Thyroid gland (tissue), 4 donors: ENCODE measurements around the gene KTI12.

ENCODE experiments used
- CTCF ChIP-seq, 6 experiments: fragments of 200-600 bp in 3 of 6; fragments of 450-650 bp in 3 of 6; sonication (generic) in 3 of 6; IDR thresholded peaks; one replicate each; pipeline ENCODE4 v1.5.1; 2016 to 2019; ENCODE audit warnings: antibody characterized with exemption in 6 of 6, mild to moderate bottlenecking in 2 of 6, inconsistent platforms in 1 of 6, moderate library complexity in 1 of 6
- POLR2A ChIP-seq, 2 donors: fragments of 450-650 bp; IDR thresholded peaks; one replicate each; pipeline ENCODE4 v1.6.1; 2017; ENCODE audit warnings: antibody characterized with exemption in 2 of 2, mild to moderate bottlenecking in 2 of 2, moderate library complexity in 1 of 2

GRCh38 chr1:51988254-51988653 is 45.4 kb downstream of the KTI12 start:
- no peak for TF ChIP-seq CTCF (IDR thresholded peaks at IDR 0.05)
- TF ChIP-seq POLR2A (IDR thresholded peaks at IDR 0.05), result no peak
